EH (cell line): ENCODE data around the gene ALOX5.
A peak's percentile ranks its signal among the peaks of the same experiment; 100 is the strongest.
"Not testable (repeated sequence)": the region's sequence is repeated elsewhere in the genome, so short reads cannot be mapped to it uniquely, and the experiment has no call there.

Source experiments
- DNase-seq: peaks from one replicate; pipeline ENCODE4 v3.0.0-alpha.2; 2015; ENCODE audit warnings: low read depth

ALOX5 gene

DNA sequence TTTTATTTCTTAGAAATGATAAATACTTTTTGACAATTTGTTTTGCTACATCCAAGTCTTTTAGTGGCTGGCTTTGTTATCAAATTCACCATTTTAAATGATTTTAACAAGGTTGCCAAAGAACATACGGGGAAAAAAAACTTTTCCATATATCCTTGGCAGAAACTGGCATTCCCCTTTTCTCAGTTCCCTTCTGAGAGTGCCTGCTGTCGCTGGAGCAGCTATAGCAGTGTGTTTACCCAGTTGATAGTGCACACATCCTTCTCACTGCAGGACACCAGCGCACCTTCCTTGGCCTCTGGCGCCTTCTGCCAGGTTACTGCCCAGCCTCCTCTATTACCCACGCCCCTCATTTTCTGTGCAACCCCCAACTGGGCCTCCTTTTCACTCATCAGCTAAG lies 94.1 kb downstream of the ALOX5 start:
- no peak for DNase-seq

DNA sequence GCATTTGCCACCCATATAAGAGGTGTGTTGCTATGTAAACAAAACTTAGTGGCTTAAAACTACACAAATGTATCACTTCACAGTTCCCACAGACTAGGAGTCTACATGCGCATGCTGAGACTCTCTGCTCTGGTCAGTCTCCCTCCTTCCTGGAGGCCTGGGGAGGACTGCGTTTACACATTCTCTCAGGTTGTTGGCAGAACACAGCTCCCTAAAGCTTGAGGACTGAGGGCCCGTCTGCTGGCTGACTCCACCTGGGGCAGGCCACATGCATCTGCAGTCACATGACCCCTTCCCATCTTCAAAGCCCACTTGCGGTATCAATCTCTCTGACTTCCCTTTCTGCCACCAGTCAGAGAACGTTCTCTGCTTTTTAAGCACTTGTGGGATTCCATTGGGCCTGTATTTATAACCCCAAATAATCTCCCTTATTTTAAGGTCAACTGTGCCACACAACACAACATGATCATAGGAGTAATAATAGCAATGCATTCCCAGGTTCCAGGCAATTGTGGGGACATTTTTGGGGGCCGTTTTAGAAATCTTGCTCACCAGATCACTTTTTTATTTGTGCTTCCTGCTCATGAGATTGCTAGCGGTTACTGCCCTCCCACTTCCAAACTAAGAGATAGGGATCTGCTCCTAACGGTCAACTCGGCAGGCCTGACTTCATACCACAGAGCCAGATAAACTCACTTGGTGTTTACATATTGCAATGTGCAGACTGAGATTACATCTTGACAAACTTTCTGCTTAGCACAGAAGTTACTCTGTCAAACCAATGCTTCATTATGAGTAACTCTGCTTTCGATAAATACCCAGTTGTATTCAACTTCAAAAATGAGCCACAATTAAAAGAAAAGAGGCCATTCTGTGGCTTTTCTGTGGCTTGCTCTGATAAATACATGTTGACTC lies 96.3 kb downstream of the ALOX5 start:
- DNase-seq, result peak; percentile 80

DNA sequence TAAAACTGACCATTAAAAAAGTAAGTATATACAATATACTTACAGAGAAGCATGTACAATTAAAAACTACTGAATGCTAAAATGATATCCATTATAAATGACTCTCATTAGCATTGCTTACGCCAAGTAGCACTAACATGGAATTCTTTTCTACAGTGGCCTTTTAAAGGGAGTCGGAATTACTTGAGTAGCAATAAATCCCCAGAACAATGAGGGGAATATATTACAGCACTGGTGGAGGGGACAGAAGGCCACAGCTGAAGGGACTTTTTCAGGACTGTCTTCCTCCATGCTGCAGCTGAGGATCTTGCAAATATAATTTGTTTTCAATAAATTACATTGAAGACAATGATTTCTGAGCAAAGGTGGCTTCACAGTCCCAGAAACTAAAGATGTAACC lies 97.0 kb downstream of the ALOX5 start:
- DNase-seq, result no peak

DNA sequence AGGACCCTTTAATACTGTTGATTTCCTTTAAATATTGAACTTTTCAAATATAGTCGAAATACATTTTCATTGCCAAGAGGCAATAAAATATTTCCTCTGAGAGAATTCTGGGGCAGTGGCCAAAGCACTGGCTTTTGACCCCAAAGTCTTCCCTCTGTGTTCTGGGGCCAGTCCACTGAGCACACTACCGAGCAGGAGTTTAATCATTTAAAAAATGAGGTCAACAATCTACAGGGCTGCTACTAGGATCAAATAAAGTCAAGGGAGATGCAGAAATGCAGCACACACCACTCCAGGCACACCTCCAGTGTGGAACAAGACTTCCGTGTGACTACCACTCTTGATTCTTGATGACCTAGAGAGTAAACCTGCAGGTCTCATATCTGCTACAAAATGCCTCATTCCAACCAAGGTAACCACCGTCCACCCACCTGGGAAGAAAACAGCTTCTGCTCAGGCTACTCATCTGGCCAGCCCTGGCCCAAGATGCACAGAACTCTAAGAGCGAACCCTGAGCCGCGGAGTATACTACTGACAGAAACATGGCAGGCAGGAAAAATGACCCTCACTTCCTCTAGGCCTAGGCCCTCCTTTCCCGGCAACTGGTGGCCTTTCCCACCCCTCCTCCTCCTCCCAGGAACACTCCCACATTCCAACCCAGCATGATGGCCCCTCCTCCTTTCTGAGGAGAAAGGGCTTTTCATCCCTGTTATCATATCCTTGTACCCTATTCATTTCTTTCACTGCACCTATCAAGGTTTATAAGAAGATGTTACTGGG lies 97.7 kb downstream of the ALOX5 start:
- DNase-seq, result peak; percentile 17

DNA sequence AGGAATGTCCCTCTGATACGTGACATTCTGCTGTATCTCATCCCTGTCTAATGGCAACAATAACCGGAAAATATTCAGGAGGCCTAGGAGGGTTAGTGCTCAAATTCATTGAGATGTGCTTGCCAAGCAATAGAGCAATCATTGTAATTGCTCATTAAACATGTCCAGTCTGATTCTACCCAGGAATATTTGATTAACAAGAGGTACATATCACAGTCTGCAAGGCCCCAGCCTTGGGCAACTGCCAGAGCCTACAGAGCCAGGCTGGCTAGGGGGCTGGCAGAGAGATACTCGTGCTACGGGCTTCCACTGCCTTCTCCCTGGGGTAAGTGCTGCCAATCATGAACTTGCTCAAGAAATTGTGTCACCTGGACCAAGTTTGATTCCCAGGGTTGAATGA lies 99.1 kb downstream of the ALOX5 start:
- DNase-seq, result no peak

DNA sequence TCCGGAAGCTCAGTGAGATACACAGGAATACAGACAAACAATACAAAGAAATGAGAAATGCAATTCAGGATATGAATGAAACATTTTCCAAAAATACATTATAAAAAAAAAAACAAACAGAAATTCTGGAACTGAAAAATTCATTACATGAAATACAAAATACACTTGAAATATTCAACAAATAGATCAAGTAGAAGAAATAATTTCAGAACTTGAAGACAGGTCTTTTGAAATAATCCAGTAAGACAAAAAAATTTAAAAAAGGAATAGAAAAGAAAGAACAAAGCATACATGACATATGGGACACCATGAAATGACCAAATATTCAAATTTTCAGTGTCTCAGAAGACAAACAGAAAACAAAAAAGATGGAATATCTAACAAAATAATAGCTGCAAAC lies 102.5 kb downstream of the ALOX5 start:
- no peak for DNase-seq

DNA sequence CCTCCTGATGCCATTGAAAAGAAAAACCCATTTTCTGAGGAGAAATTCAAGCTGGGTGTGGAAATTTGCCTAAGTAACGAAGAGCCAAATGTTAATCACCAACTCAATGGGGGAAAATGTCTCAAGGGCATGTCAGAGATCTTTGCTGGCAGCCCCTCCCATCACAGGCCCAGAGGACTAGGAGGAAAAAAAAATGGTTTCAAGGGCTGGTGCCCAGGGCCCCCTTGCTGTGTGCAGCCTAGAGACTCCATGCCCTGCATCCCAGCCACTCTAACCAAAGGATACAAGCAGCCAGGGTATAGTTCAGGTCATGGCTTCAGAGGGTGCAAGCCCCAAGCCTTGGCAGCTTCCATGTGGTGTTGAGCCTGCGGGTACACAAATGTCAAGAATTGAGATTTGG lies 106.3 kb downstream of the ALOX5 start:
- DNase-seq, result no peak

DNA sequence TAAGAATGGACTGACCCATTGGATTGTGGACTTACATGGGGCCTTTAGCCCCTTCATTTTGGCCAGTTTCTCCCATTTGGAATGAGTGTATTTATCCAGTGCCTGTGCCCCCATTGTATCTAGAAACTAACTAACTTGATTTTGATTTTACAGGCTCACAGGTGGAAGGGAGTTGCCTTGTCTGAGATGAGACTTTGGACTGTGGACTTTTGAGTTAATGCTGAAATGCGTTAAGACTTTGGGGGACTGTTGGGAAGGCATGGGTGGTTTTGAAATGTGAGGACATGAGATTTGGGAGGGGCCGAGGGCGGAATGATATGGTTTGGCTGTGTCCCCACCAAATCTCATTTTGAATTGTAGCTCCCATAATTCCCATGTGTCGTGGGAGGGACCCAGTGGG lies 107.1 kb downstream of the ALOX5 start:
- DNase-seq, result not testable (repeated sequence)

DNA sequence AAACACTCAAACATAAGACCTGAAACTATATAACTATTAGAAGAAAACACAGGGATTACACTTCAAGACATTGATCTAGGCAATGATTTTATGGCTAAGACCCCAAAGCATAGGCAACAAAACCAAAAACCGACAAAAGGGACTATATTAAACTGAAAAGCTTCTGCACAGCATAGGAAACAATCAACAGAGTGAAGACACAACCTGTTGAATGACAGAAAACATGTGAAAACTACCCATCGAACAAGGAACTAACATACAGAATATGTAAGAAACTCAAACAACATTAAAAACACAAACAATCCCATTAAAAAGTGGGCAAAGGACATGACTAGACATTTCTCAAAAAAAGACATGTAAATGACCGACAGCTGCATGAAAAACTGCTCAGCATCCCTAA lies 109.0 kb downstream of the ALOX5 start:
- DNase-seq, result no peak

DNA sequence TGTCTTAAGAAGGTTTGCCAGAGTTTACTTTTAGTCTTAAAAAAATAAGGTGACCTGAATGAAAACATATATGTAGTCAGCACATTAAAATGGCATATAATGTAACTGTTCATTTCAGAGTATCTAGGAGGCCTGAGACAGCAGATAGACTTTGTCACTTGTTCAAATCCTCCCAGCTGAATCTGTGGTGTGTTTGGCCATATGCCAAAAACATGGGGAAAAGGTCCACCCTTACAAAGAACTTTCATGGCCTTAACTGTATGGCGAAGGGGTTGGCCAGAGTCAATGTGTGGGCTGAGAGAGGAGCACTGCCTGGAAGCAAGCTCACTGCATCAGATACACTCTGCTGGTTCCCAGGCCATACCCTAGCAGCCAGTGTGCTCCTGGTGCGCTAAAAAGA lies 113.7 kb downstream of the ALOX5 start:
- DNase-seq, result no peak

DNA sequence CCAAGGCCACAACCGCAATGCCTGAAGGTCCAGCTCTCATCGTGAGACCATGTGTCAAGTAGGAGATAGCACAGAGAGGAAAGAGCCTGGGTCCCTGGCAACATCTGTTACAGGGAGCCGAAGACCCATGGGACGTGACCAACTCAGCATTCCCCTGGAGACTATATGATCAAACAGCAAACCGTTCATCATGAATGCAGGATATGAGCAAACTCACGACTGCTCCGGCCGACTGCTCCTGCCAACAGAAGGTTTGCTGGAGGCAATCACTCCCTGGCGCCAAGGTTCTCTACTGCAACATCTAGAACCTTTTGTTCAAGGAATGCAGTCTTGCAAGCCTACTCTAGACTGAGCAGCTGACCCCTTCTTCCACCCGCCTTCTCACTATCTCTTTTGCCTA lies 114.3 kb downstream of the ALOX5 start:
- no peak for DNase-seq

DNA sequence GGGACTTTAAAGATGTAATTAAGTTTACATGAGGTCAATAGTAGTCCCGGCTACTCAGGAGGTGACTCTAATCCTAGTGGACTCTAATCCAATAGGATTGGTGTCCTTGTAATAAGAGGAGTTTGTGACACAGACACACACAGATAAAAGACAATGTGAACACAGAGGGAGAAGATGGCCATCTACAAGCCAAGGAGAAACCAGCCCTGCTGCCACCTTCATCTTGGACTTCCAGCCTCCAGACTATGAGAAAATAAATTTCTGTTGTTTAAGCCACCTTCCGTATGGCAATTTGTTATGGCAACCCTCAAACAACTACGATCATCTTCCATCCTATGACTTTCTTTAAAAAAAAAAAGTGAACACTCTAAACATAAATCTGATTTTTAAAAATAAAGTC lies 116.3 kb downstream of the ALOX5 start:
- no peak for DNase-seq

DNA sequence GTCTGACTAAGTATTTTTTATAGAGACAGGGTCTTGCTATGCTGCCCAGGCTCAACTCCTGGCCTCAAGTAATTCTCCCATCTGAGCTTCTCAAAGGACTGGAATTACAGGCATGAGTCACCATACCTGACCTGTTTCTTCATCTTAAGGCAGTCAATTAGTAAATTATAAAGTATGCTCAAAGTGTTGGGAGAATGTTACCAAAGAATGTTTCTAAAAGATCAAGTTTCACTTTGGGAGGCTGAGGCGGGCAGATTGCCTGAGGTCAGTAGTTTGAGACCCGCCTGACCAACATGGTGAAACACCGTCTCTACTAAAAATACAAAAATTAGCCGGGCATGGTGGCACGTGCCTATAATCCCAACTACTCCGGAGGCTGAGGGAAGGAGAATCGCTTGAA lies 117.0 kb downstream of the ALOX5 start:
- no peak for DNase-seq
